A673 (cell line): ENCODE measurements around the gene B3GALT2.

Experiments used
- EZH2 ChIP-seq: fragments of 200-600 bp; sonication (generic); IDR thresholded peaks from 2 replicates; pipeline ENCODE4 v1.6.1; 2017; ENCODE audit warnings: borderline replicate concordance, low read depth, mild to moderate bottlenecking, mixed read lengths, antibody characterized with exemption, low read length; ENCODE audit not compliant: poor library complexity, severe bottlenecking
- TF ChIP-seq, protein P1 (sequence below): fragments of 300-800, 200-600 bp; sonication (generic); conservative IDR thresholded peaks from 2 replicates; pipeline ENCODE4 v1.5.1; 2017; ENCODE audit warnings: low read depth, mild to moderate bottlenecking, antibody characterized with exemption, low read length, moderate library complexity, mixed read lengths

DNA sequence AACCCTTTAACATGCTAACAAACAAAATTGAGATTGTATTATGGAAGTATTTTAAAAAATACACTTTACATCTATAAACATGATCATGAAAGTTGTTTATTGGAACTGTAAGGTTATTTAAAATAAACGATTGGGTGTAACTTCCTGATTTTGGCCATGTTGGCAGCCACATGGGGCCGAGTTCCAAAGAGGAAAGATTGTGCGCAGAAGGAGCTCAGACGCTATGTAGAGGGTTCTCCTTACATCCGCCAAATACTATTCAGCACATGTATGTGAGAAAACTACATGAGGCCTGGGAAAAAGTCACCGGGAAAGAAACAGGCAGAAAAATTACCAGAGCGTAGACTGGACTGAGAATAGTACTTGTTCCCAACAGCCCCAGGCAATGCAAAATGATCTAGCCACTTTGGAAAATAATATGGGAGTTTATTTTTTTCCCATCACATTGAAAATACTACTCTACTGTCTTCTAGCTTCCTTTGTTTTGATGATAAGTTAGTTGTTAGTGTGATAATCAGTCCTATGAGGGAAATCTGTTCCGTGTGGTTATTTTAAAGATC, 35.7 kb upstream of the B3GALT2 start:
- TF ChIP-seq, protein P1, sequence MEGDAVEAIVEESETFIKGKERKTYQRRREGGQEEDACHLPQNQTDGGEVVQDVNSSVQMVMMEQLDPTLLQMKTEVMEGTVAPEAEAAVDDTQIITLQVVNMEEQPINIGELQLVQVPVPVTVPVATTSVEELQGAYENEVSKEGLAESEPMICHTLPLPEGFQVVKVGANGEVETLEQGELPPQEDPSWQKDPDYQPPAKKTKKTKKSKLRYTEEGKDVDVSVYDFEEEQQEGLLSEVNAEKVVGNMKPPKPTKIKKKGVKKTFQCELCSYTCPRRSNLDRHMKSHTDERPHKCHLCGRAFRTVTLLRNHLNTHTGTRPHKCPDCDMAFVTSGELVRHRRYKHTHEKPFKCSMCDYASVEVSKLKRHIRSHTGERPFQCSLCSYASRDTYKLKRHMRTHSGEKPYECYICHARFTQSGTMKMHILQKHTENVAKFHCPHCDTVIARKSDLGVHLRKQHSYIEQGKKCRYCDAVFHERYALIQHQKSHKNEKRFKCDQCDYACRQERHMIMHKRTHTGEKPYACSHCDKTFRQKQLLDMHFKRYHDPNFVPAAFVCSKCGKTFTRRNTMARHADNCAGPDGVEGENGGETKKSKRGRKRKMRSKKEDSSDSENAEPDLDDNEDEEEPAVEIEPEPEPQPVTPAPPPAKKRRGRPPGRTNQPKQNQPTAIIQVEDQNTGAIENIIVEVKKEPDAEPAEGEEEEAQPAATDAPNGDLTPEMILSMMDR = no peak
- no peak for TF ChIP-seq EZH2
